ENCODE results near the gene WDR91. TPM values are rescaled to one million over a fixed set of nuclear protein-coding genes. Genes with fewer than 3 reads are reported as not detected.

WDR91 gene
- total RNA-seq, 1 experiment from 2014 or later: 7.3 TPM

DNA sequence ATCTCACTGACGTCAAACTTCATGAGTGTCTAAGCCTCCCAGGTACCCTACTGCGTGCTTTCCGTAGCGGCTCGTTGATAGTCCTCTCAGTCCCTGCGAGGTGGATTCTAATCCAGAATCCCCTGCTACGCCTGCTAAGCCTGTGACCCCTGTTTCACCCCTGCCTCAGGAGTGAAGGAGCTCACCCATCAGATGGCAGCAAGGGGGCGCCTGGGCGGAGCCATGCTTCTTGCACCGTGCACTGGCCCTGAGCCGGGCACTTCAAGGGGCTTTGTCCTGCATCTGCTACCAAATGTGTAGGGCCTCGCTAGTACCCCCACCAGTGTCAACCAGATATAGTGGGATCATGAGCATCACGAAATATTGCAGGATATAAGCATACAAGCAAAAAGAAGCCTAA lies 21.4 kb upstream of the WDR91 start:
- no TSS peak for BruUV-seq (replicated peaks)

DNA sequence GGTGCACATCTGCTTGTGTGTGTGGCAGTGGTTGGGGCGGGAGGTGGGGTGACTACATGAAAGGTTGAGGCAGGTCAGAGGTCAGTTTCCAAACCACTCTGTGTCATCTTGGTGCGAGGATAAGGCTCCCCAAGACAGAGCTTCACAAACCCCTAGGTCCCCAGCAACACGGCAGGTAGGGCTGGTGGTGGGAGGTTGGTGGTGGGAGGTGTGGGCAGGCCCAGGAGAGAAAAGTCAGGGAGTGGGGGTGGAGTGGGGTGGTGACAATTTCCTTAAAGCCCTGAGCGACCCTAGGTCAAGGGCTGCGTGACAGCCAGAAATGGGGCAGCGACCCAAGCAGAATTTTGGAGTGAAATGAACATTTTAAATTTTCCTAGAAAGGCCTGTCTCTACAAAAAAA lies 20.8 kb upstream of the WDR91 start:
- Mint-ChIP-seq H3K4me1 (ENCODE audit: insufficient read depth, unreplicated experiment) (no peaks in the 10 kb centered on the region), H3K4me3 (ENCODE audit: unreplicated experiment) (no peak overlapping the region), H3K36me3 (ENCODE audit: insufficient read depth, unreplicated experiment) (no peaks in the 10 kb centered on the region), H3K27ac (ENCODE audit: low read depth, unreplicated experiment) (no peak overlapping the region), H3K9me3 (ENCODE audit: unreplicated experiment) (no peaks in the 10 kb centered on the region), H3K27me3 (ENCODE audit: insufficient read depth, unreplicated experiment) (no peaks in the 10 kb centered on the region)
- TF ChIP-seq, protein P1, sequence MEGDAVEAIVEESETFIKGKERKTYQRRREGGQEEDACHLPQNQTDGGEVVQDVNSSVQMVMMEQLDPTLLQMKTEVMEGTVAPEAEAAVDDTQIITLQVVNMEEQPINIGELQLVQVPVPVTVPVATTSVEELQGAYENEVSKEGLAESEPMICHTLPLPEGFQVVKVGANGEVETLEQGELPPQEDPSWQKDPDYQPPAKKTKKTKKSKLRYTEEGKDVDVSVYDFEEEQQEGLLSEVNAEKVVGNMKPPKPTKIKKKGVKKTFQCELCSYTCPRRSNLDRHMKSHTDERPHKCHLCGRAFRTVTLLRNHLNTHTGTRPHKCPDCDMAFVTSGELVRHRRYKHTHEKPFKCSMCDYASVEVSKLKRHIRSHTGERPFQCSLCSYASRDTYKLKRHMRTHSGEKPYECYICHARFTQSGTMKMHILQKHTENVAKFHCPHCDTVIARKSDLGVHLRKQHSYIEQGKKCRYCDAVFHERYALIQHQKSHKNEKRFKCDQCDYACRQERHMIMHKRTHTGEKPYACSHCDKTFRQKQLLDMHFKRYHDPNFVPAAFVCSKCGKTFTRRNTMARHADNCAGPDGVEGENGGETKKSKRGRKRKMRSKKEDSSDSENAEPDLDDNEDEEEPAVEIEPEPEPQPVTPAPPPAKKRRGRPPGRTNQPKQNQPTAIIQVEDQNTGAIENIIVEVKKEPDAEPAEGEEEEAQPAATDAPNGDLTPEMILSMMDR (IDR thresholded peaks at IDR 0.05; ENCODE audit: unreplicated experiment): no peak
- intact Hi-C loops (cut with micrococcal nuclease): no loop called here
- no peak for DNase-seq (ENCODE audit: unreplicated experiment)
- CTCF ChIA-PET: interaction anchor here (0.6 to 0.7 kb wide), 3 partner anchors 11 to 559 kb away, joined by 3 to 6 read pairs (median 3); no protein-coding TSS in a partner anchor
- BruUV-seq (replicated peaks): no TSS peak
- POLR2A ChIA-PET: no interaction called here

More for the DNA sequence above, 21.4 kb upstream of the WDR91 start:
- ChIA-PET POLR2A (no interaction called here), CTCF (interaction anchor here (0.5 to 0.7 kb wide), 2 partner anchors 558 to 1484 kb away, joined by 3 read pairs; no protein-coding TSS in a partner anchor)
- TF ChIP-seq, protein P1 (IDR thresholded peaks at IDR 0.05; ENCODE audit: unreplicated experiment): no peak
- no peaks in the 10 kb centered on the region for H3K36me3 Mint-ChIP-seq (ENCODE audit: insufficient read depth, unreplicated experiment)
- no peak overlapping the region for H3K27ac Mint-ChIP-seq (ENCODE audit: low read depth, unreplicated experiment)
- H3K27me3 Mint-ChIP-seq (ENCODE audit: insufficient read depth, unreplicated experiment): no peaks in the 10 kb centered on the region
- H3K9me3 Mint-ChIP-seq (ENCODE audit: unreplicated experiment): no peaks in the 10 kb centered on the region
- H3K4me3 Mint-ChIP-seq (ENCODE audit: unreplicated experiment): no peak overlapping the region
- intact Hi-C loops (cut with micrococcal nuclease): no loop called here
- DNase-seq (ENCODE audit: unreplicated experiment): no peak
- no peaks in the 10 kb centered on the region for H3K4me1 Mint-ChIP-seq (ENCODE audit: insufficient read depth, unreplicated experiment)

DNA sequence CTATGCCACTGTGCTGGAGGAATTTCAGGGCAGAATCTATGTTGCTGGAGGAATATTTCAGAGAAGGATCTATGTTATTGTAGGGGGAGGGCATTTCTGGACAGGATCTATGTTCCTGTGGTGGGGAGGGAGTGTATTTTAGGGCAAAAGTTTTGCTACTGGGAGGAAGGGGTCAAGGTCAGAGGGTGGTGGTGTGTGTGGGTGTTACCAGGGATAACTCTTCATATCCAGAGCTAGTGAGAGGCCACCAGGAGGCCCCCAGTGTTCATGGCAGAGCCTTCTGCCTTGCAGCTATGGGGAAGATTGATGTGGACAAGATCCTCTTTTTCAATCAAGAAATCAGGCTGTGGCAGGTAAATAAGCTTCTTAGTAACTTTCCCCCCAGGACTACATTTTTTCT lies 20.4 kb upstream of the WDR91 start:
- Mint-ChIP-seq H3K36me3 (ENCODE audit: insufficient read depth, unreplicated experiment) (no peaks in the 10 kb centered on the region), H3K27me3 (ENCODE audit: insufficient read depth, unreplicated experiment) (no peaks in the 10 kb centered on the region), H3K4me3 (ENCODE audit: unreplicated experiment) (no peak overlapping the region), H3K9me3 (ENCODE audit: unreplicated experiment) (no peaks in the 10 kb centered on the region), H3K27ac (ENCODE audit: low read depth, unreplicated experiment) (no peak overlapping the region), H3K4me1 (ENCODE audit: insufficient read depth, unreplicated experiment) (no peaks in the 10 kb centered on the region)
- BruUV-seq (replicated peaks): no TSS peak
- DNase-seq (ENCODE audit: unreplicated experiment): no peak
- CTCF ChIA-PET: interaction anchor here (0.6 kb wide), 2 partner anchors 10 to 23 kb away, joined by 3 to 6 read pairs; no protein-coding TSS in a partner anchor
- POLR2A ChIA-PET: no interaction called here
- intact Hi-C loops (cut with micrococcal nuclease): no loop called here
- TF ChIP-seq, protein P1 (IDR thresholded peaks at IDR 0.05; ENCODE audit: unreplicated experiment): no peak

DNA sequence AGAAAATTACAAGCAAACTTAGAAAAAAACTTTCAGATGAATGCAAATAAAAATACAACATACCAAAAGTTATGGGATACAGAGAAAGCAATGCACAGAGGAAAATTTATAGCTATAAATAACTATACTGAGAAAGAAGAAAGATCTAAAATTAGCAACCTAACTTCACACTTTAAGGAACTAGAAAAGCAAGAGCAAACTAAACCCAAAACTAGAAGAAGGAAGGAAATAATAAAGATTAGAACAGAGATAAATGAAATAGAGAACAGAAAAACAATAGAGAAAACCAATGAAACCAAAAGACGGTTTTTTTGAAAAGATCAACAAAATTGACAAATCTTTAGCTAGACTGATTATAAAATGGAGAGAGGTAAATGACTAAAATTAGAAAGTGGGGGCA lies 12.7 kb upstream of the WDR91 start:
- no peaks in the 10 kb centered on the region for H3K36me3 Mint-ChIP-seq (ENCODE audit: insufficient read depth, unreplicated experiment)
- CTCF ChIA-PET: interaction anchor here (0.6 kb wide), 1 partner anchor 99 kb away, joined by 3 read pairs; no protein-coding TSS in a partner anchor
- no peak overlapping the region for H3K4me3 Mint-ChIP-seq (ENCODE audit: unreplicated experiment)
- DNase-seq (ENCODE audit: unreplicated experiment): no peak
- peaks cover 18% of the 10 kb centered on the region for H3K27me3 Mint-ChIP-seq (ENCODE audit: insufficient read depth, unreplicated experiment)
- no peak overlapping the region for H3K27ac Mint-ChIP-seq (ENCODE audit: low read depth, unreplicated experiment)
- H3K9me3 Mint-ChIP-seq (ENCODE audit: unreplicated experiment): peaks cover 8% of the 10 kb centered on the region
- no TSS peak for BruUV-seq (replicated peaks)
- no peaks in the 10 kb centered on the region for H3K4me1 Mint-ChIP-seq (ENCODE audit: insufficient read depth, unreplicated experiment)
- TF ChIP-seq, protein P1 (IDR thresholded peaks at IDR 0.05; ENCODE audit: unreplicated experiment): no peak
- intact Hi-C loops (cut with micrococcal nuclease): no loop called here
- POLR2A ChIA-PET: no interaction called here

Data from MCF 10A (cell line).